ENCODE measurements around the gene CLIC2.

- TF ChIP-seq CTCF (IDR thresholded peaks at IDR 0.05) (no peak), POLR2AphosphoS5 (IDR thresholded peaks at IDR 0.05; ENCODE audit: low read depth, low read length) (no peak), SIN3A (IDR thresholded peaks at IDR 0.05; ENCODE audit: borderline replicate concordance, insufficient read depth, low read depth, low read length) (no peak)
- TF ChIP-seq, protein P1, sequence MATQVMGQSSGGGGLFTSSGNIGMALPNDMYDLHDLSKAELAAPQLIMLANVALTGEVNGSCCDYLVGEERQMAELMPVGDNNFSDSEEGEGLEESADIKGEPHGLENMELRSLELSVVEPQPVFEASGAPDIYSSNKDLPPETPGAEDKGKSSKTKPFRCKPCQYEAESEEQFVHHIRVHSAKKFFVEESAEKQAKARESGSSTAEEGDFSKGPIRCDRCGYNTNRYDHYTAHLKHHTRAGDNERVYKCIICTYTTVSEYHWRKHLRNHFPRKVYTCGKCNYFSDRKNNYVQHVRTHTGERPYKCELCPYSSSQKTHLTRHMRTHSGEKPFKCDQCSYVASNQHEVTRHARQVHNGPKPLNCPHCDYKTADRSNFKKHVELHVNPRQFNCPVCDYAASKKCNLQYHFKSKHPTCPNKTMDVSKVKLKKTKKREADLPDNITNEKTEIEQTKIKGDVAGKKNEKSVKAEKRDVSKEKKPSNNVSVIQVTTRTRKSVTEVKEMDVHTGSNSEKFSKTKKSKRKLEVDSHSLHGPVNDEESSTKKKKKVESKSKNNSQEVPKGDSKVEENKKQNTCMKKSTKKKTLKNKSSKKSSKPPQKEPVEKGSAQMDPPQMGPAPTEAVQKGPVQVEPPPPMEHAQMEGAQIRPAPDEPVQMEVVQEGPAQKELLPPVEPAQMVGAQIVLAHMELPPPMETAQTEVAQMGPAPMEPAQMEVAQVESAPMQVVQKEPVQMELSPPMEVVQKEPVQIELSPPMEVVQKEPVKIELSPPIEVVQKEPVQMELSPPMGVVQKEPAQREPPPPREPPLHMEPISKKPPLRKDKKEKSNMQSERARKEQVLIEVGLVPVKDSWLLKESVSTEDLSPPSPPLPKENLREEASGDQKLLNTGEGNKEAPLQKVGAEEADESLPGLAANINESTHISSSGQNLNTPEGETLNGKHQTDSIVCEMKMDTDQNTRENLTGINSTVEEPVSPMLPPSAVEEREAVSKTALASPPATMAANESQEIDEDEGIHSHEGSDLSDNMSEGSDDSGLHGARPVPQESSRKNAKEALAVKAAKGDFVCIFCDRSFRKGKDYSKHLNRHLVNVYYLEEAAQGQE (IDR thresholded peaks at IDR 0.05; ENCODE audit: insufficient read depth in 1 of 2, low read depth in 2 of 2, low read length in 1 of 2): no peak
Measured at GRCh38 chrX:155237719-155238118, 96.7 kb downstream of the CLIC2 start.

Measured in Panc1 (cell line).